ENCODE measurements around the gene ZFAND3.

DNA sequence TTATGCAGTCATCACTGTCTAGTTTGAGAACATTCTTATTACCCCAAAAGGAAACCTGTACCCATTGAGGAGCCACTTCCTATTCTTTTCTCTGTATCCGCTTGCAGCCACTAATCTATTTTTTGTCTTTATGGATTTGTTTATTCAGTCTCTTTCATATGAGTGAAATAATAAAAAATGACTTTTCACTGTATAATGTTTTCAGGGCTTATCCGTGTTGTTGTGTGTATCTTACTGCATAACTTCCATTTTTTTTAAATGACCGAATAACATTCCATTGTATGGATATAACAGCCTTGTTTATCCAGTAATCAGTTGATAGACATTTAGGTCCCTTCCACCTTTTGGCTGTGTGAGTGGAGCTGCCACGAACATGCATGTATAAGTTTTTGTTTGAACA is 86.6 kb downstream of the ZFAND3 start:
- no peak for TF ChIP-seq CTCF (IDR thresholded peaks at IDR 0.05)
- TF ChIP-seq POLR2A (IDR thresholded peaks at IDR 0.05), result no peak

Measured in stomach (tissue), 4 donors.